Keratinocyte (primary cell): ENCODE results near the gene DDR2. TPM values are rescaled to one million over a fixed set of nuclear protein-coding genes. Genes with fewer than 3 reads are reported as not detected.

ENCODE experiments used
- DNase-seq: peaks from one replicate; pipeline ENCODE4 v3.0.0-alpha.2; 2011; ENCODE audit warnings: low read depth, missing footprints, low spot score
- FAIRE-seq: peaks from 2 replicates; lab custom pipeline; 2011; peaks lifted over from hg19 to GRCh38; lab: Jason Lieb, UNC
- H2AFZ ChIP-seq: 2 replicates; pipeline ENCODE4 v1.6.0; 2012; ENCODE audit warnings: low read length, control low read depth, inconsistent platforms; ENCODE audit not compliant: control insufficient read depth
- H3K27ac ChIP-seq: 2 replicates; pipeline ENCODE4 v1.5.1; 2011; ENCODE audit warnings: low read length; ENCODE audit not compliant: control insufficient read depth, insufficient read depth
- H3K27me3 ChIP-seq: 3 replicates; pipeline ENCODE4 v1.6.0; 2011; ENCODE audit warnings: low read length; ENCODE audit not compliant: control insufficient read depth, insufficient read depth; ENCODE audit errors: extremely low read depth
- H3K36me3 ChIP-seq, 2 experiments: 2 replicates in 1 of 2; 3 replicates in 1 of 2; pipeline ENCODE4 v1.5.1; 2011; ENCODE audit warnings: low read length in 2 of 2, mild to moderate bottlenecking in 1 of 2; ENCODE audit not compliant: control insufficient read depth in 2 of 2, insufficient read depth in 2 of 2; ENCODE audit errors: extremely low read depth in 1 of 2
- H3K4me1 ChIP-seq: 3 replicates; pipeline ENCODE4 v1.5.1; 2011; ENCODE audit warnings: low read length; ENCODE audit not compliant: control insufficient read depth, insufficient read depth; ENCODE audit errors: extremely low read depth
- H3K4me2 ChIP-seq: 3 replicates; pipeline ENCODE4 v1.6.0; 2011; ENCODE audit warnings: low read depth, low read length; ENCODE audit not compliant: control insufficient read depth, insufficient read depth; ENCODE audit errors: extremely low read depth
- H3K4me3 ChIP-seq, 3 experiments: fragments of 200-600 bp in 1 of 3; sonication (generic) in 1 of 3; 2 replicates in 2 of 3; 3 replicates in 1 of 3; pipeline ENCODE4 v1.5.1; 2011 to 2016; ENCODE audit warnings: low read length in 3 of 3, mild to moderate bottlenecking in 3 of 3, control low read depth in 2 of 3, inconsistent platforms in 1 of 3, low read depth in 1 of 3, mixed read lengths in 1 of 3, mixed run types in 1 of 3, moderate library complexity in 1 of 3; ENCODE audit not compliant: control insufficient read depth in 2 of 3, insufficient read depth in 2 of 3; ENCODE audit errors: extremely low read depth in 1 of 3
- H3K79me2 ChIP-seq: 2 replicates; pipeline ENCODE4 v1.6.0; 2012; ENCODE audit warnings: low read length; ENCODE audit not compliant: control insufficient read depth, insufficient read depth
- H3K9ac ChIP-seq: 3 replicates; pipeline ENCODE4 v1.6.0; 2011; ENCODE audit warnings: low read length; ENCODE audit not compliant: control insufficient read depth, insufficient read depth; ENCODE audit errors: extremely low read depth
- H3K9me1 ChIP-seq: 3 replicates; pipeline ENCODE4 v1.6.0; 2011; ENCODE audit warnings: low read length; ENCODE audit not compliant: control insufficient read depth, insufficient read depth; ENCODE audit errors: extremely low read depth
- H3K9me3 ChIP-seq: 2 replicates; pipeline ENCODE4 v1.5.1; 2012; ENCODE audit warnings: low read depth, low read length; ENCODE audit not compliant: control insufficient read depth
- H4K20me1 ChIP-seq: 3 replicates; pipeline ENCODE4 v1.6.0; 2011; ENCODE audit warnings: low read length; ENCODE audit not compliant: control insufficient read depth, insufficient read depth; ENCODE audit errors: extremely low read depth
- CTCF ChIP-seq, 3 experiments: IDR thresholded peaks in 1 of 3; conservative IDR thresholded peaks in 1 of 3; optimal IDR thresholded peaks in 1 of 3; 2 replicates in 2 of 3; 3 replicates in 1 of 3; pipeline versions ENCODE3 to v1.5.1; 2011; ENCODE audit warnings: low read length in 3 of 3, mild to moderate bottlenecking in 3 of 3, moderate library complexity in 2 of 3, control low read depth in 1 of 3, inconsistent platforms in 1 of 3; ENCODE audit not compliant: insufficient read depth in 2 of 3; ENCODE audit errors: extremely low read depth in 1 of 3
- EZH2 ChIP-seq: IDR thresholded peaks from one replicate; pipeline ENCODE4 v1.6.1; 2012; ENCODE audit warnings: inconsistent platforms, mild to moderate bottlenecking, low read length, moderate library complexity
- dilution Hi-C: fragments of 300-500 bp; cut with MboI; formaldehyde crosslinking; loops from one replicate; pipeline ENCODE4 v1.7.0; 2020; ENCODE audit warnings: low sequenced_read_pairs; ENCODE audit not compliant: extremely low pct_ligation_motif_present
- polyA plus RNA-seq, 5 experiments: library from polyadenylated mRNA; depleted of rRNA in 3 of 5; stranded (reverse) in 3 of 5; stranded (forward) in 1 of 5; unstranded in 1 of 5; fragments of >200 nt; gene quantifications; 1 replicate in 1 of 5; 2 replicates in 3 of 5; 3 replicates in 1 of 5; pipeline versions ENCODE4 v1.2.1 to v1.2.3, GENCODE V29; 2011 to 2012; ENCODE audit warnings: missing spikeins in 2 of 5, low read depth in 1 of 5, low replicate concordance in 1 of 5

Gene DDR2
- polyA plus RNA-seq, 1 donor (not counting 4 experiments of a cell fraction or from before 2014, with no cell fraction given) = 0.39 TPM

- no peak for DNase-seq
- no peak overlapping the region for H2AFZ ChIP-seq
- TF ChIP-seq CTCF (optimal IDR thresholded peaks at IDR 0.05 in 1 of 3, IDR thresholded peaks at IDR 0.05 in 1 of 3, conservative IDR thresholded peaks at IDR 0.05 in 1 of 3; ENCODE audit: extremely low read depth in 1 of 3, insufficient read depth in 2 of 3, low read length in 3 of 3) (no peak), EZH2 (no peak)
- no peak overlapping the region for H3K9ac ChIP-seq
- H3K4me2 ChIP-seq = no peak overlapping the region
- H3K36me3 ChIP-seq = no peaks in the 10 kb centered on the region
- dilution Hi-C loops = no loop called here
- no peak overlapping the region for H3K4me3 ChIP-seq
- no peak for FAIRE-seq
- no peaks in the 10 kb centered on the region for H4K20me1 ChIP-seq
- no peaks in the 10 kb centered on the region for H3K27me3 ChIP-seq
- no peaks in the 10 kb centered on the region for H3K9me1 ChIP-seq
- no peaks in the 10 kb centered on the region for H3K79me2 ChIP-seq
- H3K27ac ChIP-seq = no peak overlapping the region
- H3K9me3 ChIP-seq = no peaks in the 10 kb centered on the region
- no peaks in the 10 kb centered on the region for H3K4me1 ChIP-seq
Measured at GRCh38 chr1:162641114-162641513, 8.8 kb downstream of the DDR2 start.

- Histone ChIP-seq H4K20me1 (no peaks in the 10 kb centered on the region), H3K27me3 (no peaks in the 10 kb centered on the region), H3K36me3 (no peaks in the 10 kb centered on the region), H3K9ac (no peak overlapping the region), H3K4me1 (no peaks in the 10 kb centered on the region), H3K9me3 (no peaks in the 10 kb centered on the region), H3K4me3 (no peak overlapping the region), H3K79me2 (no peaks in the 10 kb centered on the region), H3K27ac (no peak overlapping the region), H3K4me2 (no peak overlapping the region), H2AFZ (no peak overlapping the region), H3K9me1 (no peaks in the 10 kb centered on the region)
- FAIRE-seq (no peak), DNase-seq (no peak)
- TF ChIP-seq EZH2 (no peak), CTCF (optimal IDR thresholded peaks at IDR 0.05 in 1 of 3, IDR thresholded peaks at IDR 0.05 in 1 of 3, conservative IDR thresholded peaks at IDR 0.05 in 1 of 3; ENCODE audit: extremely low read depth in 1 of 3, insufficient read depth in 2 of 3, low read length in 3 of 3) (no peak)
- dilution Hi-C loops = no loop called here
Measured at GRCh38 chr1:162644986-162645314, 12.7 kb downstream of the DDR2 start.
